Activated T-helper 17 cell treated with anti-CD3 and anti-CD28 coated beads, Interleukin-2, amount 50 U/mL, for 72 hours (primary cell): Measurements from ENCODE around the gene LGALS3. TPM values are rescaled to one million over a fixed set of nuclear protein-coding genes. Genes with fewer than 3 reads are reported as not detected.

ENCODE experiments used
- ATAC-seq: fragments of 150-1000 bp; cut with Tn5 transposase; replicated peaks from 2 replicates; pipeline ENCODE4 v1.10.0; 2021; ENCODE audit warnings: mild to moderate bottlenecking, moderate library complexity
- H3K27ac Mint-ChIP-seq: one replicate; pipeline ENCODE4 v1.8.0; 2022; ENCODE audit warnings: mixed read lengths
- H3K27me3 Mint-ChIP-seq: one replicate; pipeline ENCODE4 v1.8.0; 2022; ENCODE audit warnings: mixed read lengths
- H3K36me3 Mint-ChIP-seq: one replicate; pipeline ENCODE4 v1.8.0; 2022; ENCODE audit warnings: low read depth, mild to moderate bottlenecking, mixed read lengths
- H3K4me1 Mint-ChIP-seq: one replicate; pipeline ENCODE4 v1.8.0; 2022; ENCODE audit warnings: mixed read lengths
- H3K4me3 Mint-ChIP-seq: one replicate; pipeline ENCODE4 v1.8.0; 2022; ENCODE audit warnings: mild to moderate bottlenecking, mixed read lengths
- H3K9me3 Mint-ChIP-seq: one replicate; pipeline ENCODE4 v1.8.0; 2022; ENCODE audit warnings: mixed read lengths
- total RNA-seq, 2 donors: library from RNA; stranded (reverse); gene quantifications; one replicate each; pipeline ENCODE4 v1.2.3, GENCODE V29; 2022

LGALS3 gene
- total RNA-seq, 2 donors from 2014 or later: 63.4 to 258 TPM

GRCh38 chr14:55131370-55132137 is 2.5 kb downstream of the LGALS3 start:
- Mint-ChIP-seq H3K4me3 (peak overlapping the region; percentile 70), H3K27ac (peak overlapping the region; percentile 69), H3K27me3 (no peaks in the 10 kb centered on the region), H3K4me1 (peaks cover 15% of the 10 kb centered on the region), H3K9me3 (no peaks in the 10 kb centered on the region), H3K36me3 (peaks cover 26% of the 10 kb centered on the region)
- peak; percentile 31 for ATAC-seq

- no peaks in the 10 kb centered on the region for H3K9me3 Mint-ChIP-seq
- no peak for ATAC-seq
- H3K27ac Mint-ChIP-seq: no peak overlapping the region
- no peak overlapping the region for H3K4me3 Mint-ChIP-seq
- peaks cover 43% of the 10 kb centered on the region for H3K36me3 Mint-ChIP-seq
- no peaks in the 10 kb centered on the region for H3K27me3 Mint-ChIP-seq
- peaks cover 9% of the 10 kb centered on the region for H3K4me1 Mint-ChIP-seq
Measured at GRCh38 chr14:55133416-55133815, 4.4 kb downstream of the LGALS3 start.

- Mint-ChIP-seq H3K4me3 (no peak overlapping the region), H3K36me3 (peaks cover 72% of the 10 kb centered on the region), H3K4me1 (peaks cover 6% of the 10 kb centered on the region), H3K27me3 (no peaks in the 10 kb centered on the region), H3K27ac (no peak overlapping the region), H3K9me3 (no peaks in the 10 kb centered on the region)
- ATAC-seq: no peak
Measured at GRCh38 chr14:55136241-55136640, 7.2 kb downstream of the LGALS3 start.

GRCh38 chr14:55136885-55137786 is 8.1 kb downstream of the LGALS3 start:
- Mint-ChIP-seq H3K27ac (no peak overlapping the region), H3K9me3 (no peaks in the 10 kb centered on the region), H3K4me1 (no peaks in the 10 kb centered on the region), H3K4me3 (no peak overlapping the region), H3K27me3 (no peaks in the 10 kb centered on the region), H3K36me3 (peaks cover 74% of the 10 kb centered on the region)
- no peak for ATAC-seq

- peaks cover 83% of the 10 kb centered on the region for H3K36me3 Mint-ChIP-seq
- H3K27ac Mint-ChIP-seq: no peak overlapping the region
- no peaks in the 10 kb centered on the region for H3K27me3 Mint-ChIP-seq
- H3K4me1 Mint-ChIP-seq: no peaks in the 10 kb centered on the region
- H3K9me3 Mint-ChIP-seq: no peaks in the 10 kb centered on the region
- ATAC-seq: no peak
- H3K4me3 Mint-ChIP-seq: no peak overlapping the region
Measured at GRCh38 chr14:55138091-55138490, 9.0 kb downstream of the LGALS3 start.

- Mint-ChIP-seq H3K27ac (no peak overlapping the region), H3K36me3 (peaks cover 87% of the 10 kb centered on the region)
Measured at GRCh38 chr14:55139141-55139540, 10.1 kb downstream of the LGALS3 start.

GRCh38 chr14:55139696-55140509 is 10.9 kb downstream of the LGALS3 start:
- Mint-ChIP-seq H3K36me3 (peaks cover 87% of the 10 kb centered on the region), H3K9me3 (no peaks in the 10 kb centered on the region), H3K4me3 (no peak overlapping the region), H3K27ac (no peak overlapping the region), H3K27me3 (no peaks in the 10 kb centered on the region), H3K4me1 (no peaks in the 10 kb centered on the region)
- no peak for ATAC-seq

More at GRCh38 chr14:55139141-55139540, 10.1 kb downstream of the LGALS3 start:
- ATAC-seq: no peak
- Mint-ChIP-seq H3K4me1 (no peaks in the 10 kb centered on the region), H3K9me3 (no peaks in the 10 kb centered on the region), H3K4me3 (no peak overlapping the region), H3K27me3 (no peaks in the 10 kb centered on the region)

GRCh38 chr14:55141825-55142224 is 12.8 kb downstream of the LGALS3 start:
- H3K27ac Mint-ChIP-seq: no peak overlapping the region
- peaks cover 96% of the 10 kb centered on the region for H3K36me3 Mint-ChIP-seq
- H3K4me1 Mint-ChIP-seq: no peaks in the 10 kb centered on the region
- no peaks in the 10 kb centered on the region for H3K9me3 Mint-ChIP-seq
- H3K27me3 Mint-ChIP-seq: no peaks in the 10 kb centered on the region
- no peak for ATAC-seq
- no peak overlapping the region for H3K4me3 Mint-ChIP-seq

GRCh38 chr14:55142466-55142865 is 13.4 kb downstream of the LGALS3 start:
- Mint-ChIP-seq H3K4me3 (no peak overlapping the region), H3K27me3 (no peaks in the 10 kb centered on the region), H3K4me1 (no peaks in the 10 kb centered on the region), H3K9me3 (no peaks in the 10 kb centered on the region), H3K36me3 (peaks cover 95% of the 10 kb centered on the region), H3K27ac (no peak overlapping the region)
- no peak for ATAC-seq

- no peak for ATAC-seq
- Mint-ChIP-seq H3K27me3 (no peaks in the 10 kb centered on the region), H3K9me3 (no peaks in the 10 kb centered on the region), H3K4me3 (no peak overlapping the region), H3K27ac (peak overlapping the region; percentile 28), H3K36me3 (peaks cover 60% of the 10 kb centered on the region), H3K4me1 (no peaks in the 10 kb centered on the region)
Measured at GRCh38 chr14:55146425-55146824, 17.4 kb downstream of the LGALS3 start.

- no peak for ATAC-seq
- H3K36me3 Mint-ChIP-seq: peaks cover 21% of the 10 kb centered on the region
Measured at GRCh38 chr14:55151601-55152000, 22.5 kb downstream of the LGALS3 start.

GRCh38 chr14:55152052-55152753 is 23.2 kb downstream of the LGALS3 start:
- Mint-ChIP-seq H3K27ac (no peak overlapping the region), H3K36me3 (peaks cover 22% of the 10 kb centered on the region), H3K4me3 (no peak overlapping the region), H3K27me3 (no peaks in the 10 kb centered on the region), H3K9me3 (no peaks in the 10 kb centered on the region), H3K4me1 (peaks cover 4% of the 10 kb centered on the region)
- no peak for ATAC-seq

More at GRCh38 chr14:55151601-55152000, 22.5 kb downstream of the LGALS3 start:
- no peak overlapping the region for H3K27ac Mint-ChIP-seq
- H3K27me3 Mint-ChIP-seq: no peaks in the 10 kb centered on the region
- H3K4me3 Mint-ChIP-seq: no peak overlapping the region
- H3K9me3 Mint-ChIP-seq: no peaks in the 10 kb centered on the region
- H3K4me1 Mint-ChIP-seq: no peaks in the 10 kb centered on the region

GRCh38 chr14:55153951-55154350 is 24.9 kb downstream of the LGALS3 start:
- H3K36me3 Mint-ChIP-seq: peaks cover 26% of the 10 kb centered on the region

GRCh38 chr14:55157080-55157479 is 28.0 kb downstream of the LGALS3 start:
- no peaks in the 10 kb centered on the region for H3K9me3 Mint-ChIP-seq
- no peak overlapping the region for H3K4me3 Mint-ChIP-seq
- peak overlapping the region; percentile 22 for H3K27ac Mint-ChIP-seq
- peak; percentile 52 for ATAC-seq
- H3K36me3 Mint-ChIP-seq: peaks cover 32% of the 10 kb centered on the region
- no peaks in the 10 kb centered on the region for H3K27me3 Mint-ChIP-seq
- peaks cover 11% of the 10 kb centered on the region for H3K4me1 Mint-ChIP-seq

More at GRCh38 chr14:55153951-55154350, 24.9 kb downstream of the LGALS3 start:
- no peak overlapping the region for H3K27ac Mint-ChIP-seq
- no peaks in the 10 kb centered on the region for H3K9me3 Mint-ChIP-seq
- no peak for ATAC-seq
- H3K4me3 Mint-ChIP-seq: no peak overlapping the region
- no peaks in the 10 kb centered on the region for H3K27me3 Mint-ChIP-seq
- peaks cover 4% of the 10 kb centered on the region for H3K4me1 Mint-ChIP-seq
